GM19099 (cell line): ENCODE data around the gene NR0B2.

Experiments
- POLR2A ChIP-seq: IDR thresholded peaks from 3 replicates; pipeline ENCODE4 v1.6.1; 2011; ENCODE audit warnings: low read depth; ENCODE audit not compliant: insufficient read length; ENCODE audit errors: extremely low read depth

NR0B2 gene

GRCh38 chr1:26882696-26883463, 30.9 kb downstream of the NR0B2 start:
- no peak for TF ChIP-seq POLR2A

DNA sequence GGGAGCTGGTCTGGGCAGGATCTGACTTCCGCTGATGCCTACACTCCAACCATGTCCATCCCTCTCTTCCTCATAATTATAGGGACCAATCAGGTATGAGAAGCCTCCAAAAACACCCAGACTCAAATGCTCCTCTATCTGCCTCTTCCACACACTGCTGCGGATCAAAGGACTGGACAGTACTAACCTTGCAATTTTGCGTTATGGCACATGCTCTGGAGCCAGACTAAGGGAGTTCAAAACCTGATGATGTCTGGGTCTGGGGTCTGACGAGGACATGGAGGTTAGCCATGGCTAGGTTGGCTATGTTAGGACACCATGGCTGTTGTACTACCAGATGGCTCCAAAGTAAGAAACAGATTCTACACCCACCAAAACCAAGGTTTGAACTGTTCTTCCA, 34.0 kb downstream of the NR0B2 start:
- TF ChIP-seq POLR2A: no peak

DNA sequence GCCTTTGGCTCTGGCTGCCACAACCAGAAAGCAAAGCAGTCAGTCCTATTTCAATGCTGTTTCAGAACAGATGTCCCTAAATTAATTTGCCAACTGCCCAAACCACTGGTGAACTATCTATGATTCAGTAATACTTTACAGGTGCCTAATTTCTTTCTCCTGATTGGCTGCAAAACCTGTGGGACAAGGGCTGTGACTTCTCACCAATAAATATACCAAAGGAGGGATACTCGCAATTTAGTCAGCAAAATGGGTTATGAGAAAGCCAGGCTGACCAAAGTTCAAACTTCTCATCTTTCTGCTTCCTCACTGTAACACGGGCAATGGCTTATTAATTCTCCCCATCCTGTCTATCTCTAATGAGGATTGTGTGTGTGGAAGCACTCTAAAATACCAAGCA, 36.4 kb downstream of the NR0B2 start:
- no peak for TF ChIP-seq POLR2A

- TF ChIP-seq POLR2A: no peak
These were observed 38.9 kb downstream of the NR0B2 start for GRCh38 chr1:26874896-26875295.

- TF ChIP-seq POLR2A: peak; percentile 99
These were observed 48.9 kb downstream of the NR0B2 start for GRCh38 chr1:26864610-26865480.

DNA sequence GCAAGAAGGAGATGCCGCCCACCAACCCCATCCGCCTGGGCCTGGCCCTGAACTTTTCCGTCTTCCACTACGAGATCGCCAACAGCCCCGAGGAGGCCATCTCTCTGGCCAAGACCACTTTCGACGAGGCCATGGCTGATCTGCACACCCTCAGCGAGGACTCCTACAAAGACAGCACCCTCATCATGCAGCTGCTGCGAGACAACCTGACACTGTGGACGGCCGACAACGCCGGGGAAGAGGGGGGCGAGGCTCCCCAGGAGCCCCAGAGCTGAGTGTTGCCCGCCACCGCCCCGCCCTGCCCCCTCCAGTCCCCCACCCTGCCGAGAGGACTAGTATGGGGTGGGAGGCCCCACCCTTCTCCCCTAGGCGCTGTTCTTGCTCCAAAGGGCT, 50.1 kb downstream of the NR0B2 start:
- TF ChIP-seq POLR2A: no peak

DNA sequence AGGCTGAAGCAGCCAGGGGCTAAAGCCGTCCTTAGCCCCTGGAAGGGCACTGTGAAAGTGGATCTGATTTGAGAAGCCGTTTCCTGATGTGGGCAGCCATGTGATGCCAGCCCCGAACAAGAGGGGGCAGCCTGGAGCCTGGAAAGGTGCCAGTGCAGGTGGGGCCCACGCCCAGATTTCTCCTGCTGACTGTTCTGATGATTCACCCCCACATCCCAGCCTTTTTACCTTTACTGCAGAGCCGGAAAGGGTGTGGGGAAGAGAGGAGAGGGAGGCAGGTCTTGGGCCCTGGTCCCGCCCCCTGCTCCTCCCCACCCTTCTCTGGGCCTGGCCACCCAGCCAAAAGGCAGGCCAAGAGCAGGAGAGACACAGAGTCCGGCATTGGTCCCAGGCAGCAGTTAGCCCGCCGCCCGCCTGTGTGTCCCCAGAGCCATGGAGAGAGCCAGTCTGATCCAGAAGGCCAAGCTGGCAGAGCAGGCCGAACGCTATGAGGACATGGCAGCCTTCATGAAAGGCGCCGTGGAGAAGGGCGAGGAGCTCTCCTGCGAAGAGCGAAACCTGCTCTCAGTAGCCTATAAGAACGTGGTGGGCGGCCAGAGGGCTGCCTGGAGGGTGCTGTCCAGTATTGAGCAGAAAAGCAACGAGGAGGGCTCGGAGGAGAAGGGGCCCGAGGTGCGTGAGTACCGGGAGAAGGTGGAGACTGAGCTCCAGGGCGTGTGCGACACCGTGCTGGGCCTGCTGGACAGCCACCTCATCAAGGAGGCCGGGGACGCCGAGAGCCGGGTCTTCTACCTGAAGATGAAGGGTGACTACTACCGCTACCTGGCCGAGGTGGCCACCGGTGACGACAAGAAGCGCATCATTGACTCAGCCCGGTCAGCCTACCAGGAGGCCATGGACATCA, 50.7 kb downstream of the NR0B2 start, which contains the start of gene SFN:
SFN (plus strand) TSS at position 369 of the 904 bp plus-strand sequence; CDS start at position 433, 64 bp downstream.
- no peak for TF ChIP-seq POLR2A

DNA sequence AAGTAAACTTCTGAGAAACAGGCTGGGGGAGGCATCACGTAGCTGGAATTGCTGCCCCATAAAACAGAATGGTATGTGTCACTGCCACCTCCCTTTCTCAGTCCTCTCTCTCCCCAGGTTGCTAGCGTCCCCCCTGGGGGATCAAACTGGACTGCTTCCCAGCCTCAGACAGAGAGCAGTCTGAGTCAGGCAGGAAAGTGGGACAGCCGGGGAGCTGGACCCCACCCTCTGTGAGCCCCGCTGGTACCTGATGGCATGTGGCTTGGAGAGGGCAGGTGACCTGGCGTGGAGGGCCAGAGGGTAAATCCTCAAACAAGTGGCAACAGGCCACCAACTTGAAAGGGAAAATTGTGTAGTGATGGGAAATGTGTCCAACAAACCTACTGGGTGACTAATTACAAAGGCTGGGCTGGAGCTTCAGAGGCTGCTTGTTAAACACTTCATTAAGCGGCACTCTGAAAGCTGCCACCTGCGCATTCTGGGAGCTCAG, 51.8 kb downstream of the NR0B2 start:
- no peak for TF ChIP-seq POLR2A
